ENCODE measurements around the gene TRAT1.

DNA sequence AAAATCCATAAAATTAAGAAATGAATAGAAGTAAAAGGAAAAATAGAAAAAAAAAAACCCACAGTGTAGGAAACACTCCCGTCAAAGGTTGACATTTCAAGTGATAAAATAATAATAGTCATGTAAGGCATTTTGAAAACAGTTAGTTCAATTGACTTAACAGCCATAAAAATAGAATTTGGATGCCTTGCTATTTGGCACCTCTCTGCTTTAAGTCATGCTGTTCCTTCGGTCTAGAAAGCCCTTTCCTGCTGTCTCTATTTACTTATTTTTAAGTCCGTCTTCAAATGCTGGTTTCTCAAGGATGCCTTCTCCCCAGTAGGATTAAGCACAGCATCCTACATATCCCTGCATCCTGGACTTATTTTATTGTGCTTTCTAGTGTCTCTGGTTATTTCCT is 43.1 kb upstream of the TRAT1 start:
- TF ChIP-seq, protein P1, sequence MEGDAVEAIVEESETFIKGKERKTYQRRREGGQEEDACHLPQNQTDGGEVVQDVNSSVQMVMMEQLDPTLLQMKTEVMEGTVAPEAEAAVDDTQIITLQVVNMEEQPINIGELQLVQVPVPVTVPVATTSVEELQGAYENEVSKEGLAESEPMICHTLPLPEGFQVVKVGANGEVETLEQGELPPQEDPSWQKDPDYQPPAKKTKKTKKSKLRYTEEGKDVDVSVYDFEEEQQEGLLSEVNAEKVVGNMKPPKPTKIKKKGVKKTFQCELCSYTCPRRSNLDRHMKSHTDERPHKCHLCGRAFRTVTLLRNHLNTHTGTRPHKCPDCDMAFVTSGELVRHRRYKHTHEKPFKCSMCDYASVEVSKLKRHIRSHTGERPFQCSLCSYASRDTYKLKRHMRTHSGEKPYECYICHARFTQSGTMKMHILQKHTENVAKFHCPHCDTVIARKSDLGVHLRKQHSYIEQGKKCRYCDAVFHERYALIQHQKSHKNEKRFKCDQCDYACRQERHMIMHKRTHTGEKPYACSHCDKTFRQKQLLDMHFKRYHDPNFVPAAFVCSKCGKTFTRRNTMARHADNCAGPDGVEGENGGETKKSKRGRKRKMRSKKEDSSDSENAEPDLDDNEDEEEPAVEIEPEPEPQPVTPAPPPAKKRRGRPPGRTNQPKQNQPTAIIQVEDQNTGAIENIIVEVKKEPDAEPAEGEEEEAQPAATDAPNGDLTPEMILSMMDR (conservative IDR thresholded peaks at IDR 0.05; ENCODE audit: low read depth, low read length) = no peak
- no peak for TF ChIP-seq EZH2 (IDR thresholded peaks at IDR 0.05; ENCODE audit: low read length, unreplicated experiment)

All from PC-3 (cell line).